Measurements from ENCODE around the gene TFPI2. TPM values are rescaled to one million over a fixed set of nuclear protein-coding genes. Genes with fewer than 3 reads are reported as not detected.

Gene TFPI2
- total RNA-seq, 2 experiments from 2014 or later = not detected

DNA sequence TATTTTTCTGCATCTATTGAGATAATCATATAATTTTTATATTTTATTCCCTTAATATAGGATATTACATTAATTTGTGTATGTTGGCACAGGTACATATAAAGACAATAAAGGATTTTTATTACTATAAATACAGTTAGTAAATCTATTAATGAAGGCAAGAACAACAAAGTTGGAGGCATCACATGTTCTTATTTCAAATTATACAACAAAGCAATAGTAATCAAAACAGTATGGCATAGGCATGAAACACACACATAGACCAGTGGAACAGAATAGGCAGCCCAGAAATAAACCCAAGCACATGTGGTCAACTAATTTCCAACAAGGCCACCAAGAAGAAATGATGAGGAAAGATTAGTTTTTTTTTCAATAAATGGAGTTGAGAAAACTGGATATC, 11.2 kb downstream of the TFPI2 start:
- no peak overlapping the region for H3K4me3 Mint-ChIP-seq
- H3K9me3 Mint-ChIP-seq (ENCODE audit: low read depth) = peaks cover 7% of the 10 kb centered on the region

DNA sequence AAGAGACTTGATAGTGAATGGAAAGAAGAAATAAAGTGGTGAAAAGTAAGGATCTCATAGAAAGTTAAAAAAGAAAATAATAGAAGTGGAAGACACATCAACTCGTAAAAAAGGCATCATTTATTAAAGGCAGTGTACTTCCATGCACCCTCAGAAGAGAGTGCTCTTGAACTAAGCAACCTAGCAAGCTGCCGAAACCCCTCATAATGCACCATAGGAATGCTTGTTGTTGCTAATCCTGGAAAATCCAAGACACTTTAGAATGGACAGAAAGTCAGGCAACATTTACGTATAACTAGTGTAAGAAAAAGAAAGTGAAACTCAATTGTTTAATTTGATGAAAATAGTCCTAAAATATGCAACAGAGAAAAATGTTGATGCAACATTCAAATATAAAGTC, 12.8 kb downstream of the TFPI2 start:
- ChIA-PET POLR2A (no interaction called here), CTCF (no interaction called here)
- no peak for ATAC-seq
- Mint-ChIP-seq H3K27ac (no peak overlapping the region), H3K36me3 (ENCODE audit: low read depth) (no peaks in the 10 kb centered on the region), H3K4me1 (no peaks in the 10 kb centered on the region), H3K4me3 (no peak overlapping the region), H3K9me3 (ENCODE audit: low read depth) (peaks cover 8% of the 10 kb centered on the region), H3K27me3 (no peaks in the 10 kb centered on the region)
- intact Hi-C loops (cut with DNase I, micrococcal nuclease) = no loop called here
- no peak for DNase-seq

More for the DNA sequence above, 11.2 kb downstream of the TFPI2 start:
- Mint-ChIP-seq H3K4me1 (no peaks in the 10 kb centered on the region), H3K27me3 (no peaks in the 10 kb centered on the region), H3K27ac (no peak overlapping the region), H3K36me3 (ENCODE audit: low read depth) (no peaks in the 10 kb centered on the region)
- CTCF ChIA-PET = no interaction called here
- no peak for ATAC-seq
- POLR2A ChIA-PET = no interaction called here
- intact Hi-C loops (cut with DNase I, micrococcal nuclease) = no loop called here
- DNase-seq = no peak

DNA sequence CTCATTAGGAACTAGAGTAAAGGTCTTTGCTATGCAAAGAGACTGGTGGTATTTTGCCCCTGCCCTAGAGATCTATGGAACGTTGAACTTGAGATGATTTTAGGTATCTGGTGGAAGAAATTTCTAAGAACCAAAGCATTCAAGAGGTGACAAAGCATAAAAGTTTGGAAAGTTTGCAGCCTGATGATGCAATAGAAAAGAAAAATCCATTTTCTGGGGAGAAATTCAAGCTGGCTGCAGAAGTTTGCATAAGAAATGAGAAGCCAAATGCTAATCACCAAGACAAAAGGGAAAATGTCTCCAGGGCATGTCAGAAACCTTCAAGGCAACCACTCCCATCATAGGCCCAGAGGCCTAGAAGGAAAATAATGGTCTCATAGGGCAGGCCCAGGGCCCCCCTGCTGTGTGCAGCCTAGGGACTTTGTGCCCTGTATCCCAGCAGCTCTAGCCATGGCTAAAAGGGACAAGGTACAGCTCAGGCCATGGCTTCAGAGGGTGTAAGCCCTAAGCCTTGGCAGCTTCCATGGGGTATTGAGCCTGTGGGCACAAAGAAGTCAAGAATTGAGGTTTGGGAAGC, 16.5 kb downstream of the TFPI2 start:
- no peaks in the 10 kb centered on the region for H3K4me1 Mint-ChIP-seq
- no peak overlapping the region for H3K27ac Mint-ChIP-seq
- DNase-seq = no peak
- no peak overlapping the region for H3K4me3 Mint-ChIP-seq
- intact Hi-C loops (cut with DNase I, micrococcal nuclease) = no loop called here
- ATAC-seq = no peak
- ChIA-PET CTCF (interaction anchor here (0.6 kb wide), 1 partner anchor 48 kb away, joined by 3 read pairs; the partner anchor contains the start of gene GNG11), POLR2A (no interaction called here)
- peaks cover 2% of the 10 kb centered on the region for H3K9me3 Mint-ChIP-seq (ENCODE audit: low read depth)
- H3K36me3 Mint-ChIP-seq (ENCODE audit: low read depth) = no peaks in the 10 kb centered on the region
- no peaks in the 10 kb centered on the region for H3K27me3 Mint-ChIP-seq

DNA sequence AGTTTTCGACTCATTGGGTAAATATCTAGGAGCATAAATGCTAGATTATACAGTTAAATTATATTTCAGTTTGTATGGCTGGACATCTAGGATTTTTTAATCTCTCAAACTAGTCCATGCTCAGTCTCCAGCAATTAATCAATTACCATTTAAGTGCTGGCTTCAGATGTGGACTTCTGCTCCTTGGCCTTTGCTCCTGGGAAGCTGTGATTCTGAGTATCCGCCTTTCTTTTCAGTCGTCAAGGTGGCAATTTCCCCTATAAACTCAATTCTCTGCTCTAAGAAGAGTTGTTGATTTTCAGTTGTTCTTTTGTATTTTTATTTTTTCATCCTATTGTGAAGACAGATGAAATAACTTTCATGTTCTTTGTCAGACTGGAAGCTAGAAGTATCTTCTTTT, 23.7 kb downstream of the TFPI2 start:
- no peak for DNase-seq
- CTCF ChIA-PET = no interaction called here
- Mint-ChIP-seq H3K4me3 (no peak overlapping the region), H3K27ac (no peak overlapping the region), H3K27me3 (no peaks in the 10 kb centered on the region), H3K36me3 (ENCODE audit: low read depth) (no peaks in the 10 kb centered on the region), H3K9me3 (ENCODE audit: low read depth) (no peaks in the 10 kb centered on the region), H3K4me1 (no peaks in the 10 kb centered on the region)
- ATAC-seq = no peak
- POLR2A ChIA-PET = no interaction called here
- intact Hi-C loops (cut with DNase I, micrococcal nuclease) = no loop called here

DNA sequence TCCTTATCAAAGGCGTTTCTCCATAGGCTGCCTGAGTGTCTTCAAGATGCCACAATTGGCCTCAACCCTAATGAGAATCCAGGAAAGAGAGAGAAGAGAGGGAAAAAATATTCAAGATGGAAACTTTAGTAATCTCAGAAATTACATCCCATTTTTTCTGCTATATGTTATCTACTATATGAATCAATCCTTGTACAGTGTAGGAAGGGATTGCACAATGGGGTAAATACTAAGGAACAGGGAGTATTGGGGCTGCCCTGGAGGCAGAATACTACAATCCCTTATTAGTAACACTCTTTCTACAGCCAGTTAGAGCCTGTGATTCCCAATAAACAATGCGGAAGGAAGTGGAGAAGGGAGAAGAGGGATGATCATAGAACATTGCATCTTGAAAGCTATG, 27.9 kb downstream of the TFPI2 start:
- DNase-seq (no peak), ATAC-seq (no peak)
- peaks cover 9% of the 10 kb centered on the region for H3K27me3 Mint-ChIP-seq
- no peak overlapping the region for H3K4me3 Mint-ChIP-seq
- no peak overlapping the region for H3K27ac Mint-ChIP-seq
- intact Hi-C loops (cut with DNase I, micrococcal nuclease) = no loop called here
- no peaks in the 10 kb centered on the region for H3K9me3 Mint-ChIP-seq (ENCODE audit: low read depth)
- H3K36me3 Mint-ChIP-seq (ENCODE audit: low read depth) = no peaks in the 10 kb centered on the region
- H3K4me1 Mint-ChIP-seq = no peaks in the 10 kb centered on the region
- CTCF ChIA-PET = interaction anchor here (0.7 kb wide), 1 partner anchor 40 kb away, joined by 3 read pairs; no protein-coding TSS in a partner anchor
- POLR2A ChIA-PET = no interaction called here

DNA sequence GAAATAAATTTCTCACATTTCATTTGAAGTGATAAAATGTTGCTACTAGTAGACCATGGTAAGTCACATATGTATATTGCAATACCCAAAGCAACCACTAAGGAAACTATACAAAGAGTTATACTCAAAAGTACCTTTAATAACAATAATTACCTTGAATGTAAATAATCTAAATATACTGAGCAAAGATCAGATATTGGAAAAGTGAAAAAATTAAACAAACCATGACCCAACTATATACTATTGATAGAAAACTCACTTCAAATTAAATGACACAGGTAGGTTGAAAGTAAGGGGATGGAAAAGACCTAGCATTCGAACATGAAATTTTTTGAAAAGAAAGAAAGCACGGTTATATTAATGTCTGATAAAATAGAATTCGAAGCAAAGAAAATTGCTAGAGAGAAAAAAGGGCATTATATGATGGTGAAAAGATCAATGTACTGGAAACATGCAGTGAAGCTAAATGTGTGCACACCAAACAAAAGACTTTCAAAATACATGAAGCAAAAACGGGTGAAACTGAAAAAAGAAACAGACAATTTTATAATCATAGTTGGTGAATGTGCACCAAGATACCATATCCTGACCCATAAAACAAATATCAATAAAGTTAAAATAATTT, 29.1 kb downstream of the TFPI2 start:
- H3K9me3 Mint-ChIP-seq (ENCODE audit: low read depth) = no peaks in the 10 kb centered on the region

DNA sequence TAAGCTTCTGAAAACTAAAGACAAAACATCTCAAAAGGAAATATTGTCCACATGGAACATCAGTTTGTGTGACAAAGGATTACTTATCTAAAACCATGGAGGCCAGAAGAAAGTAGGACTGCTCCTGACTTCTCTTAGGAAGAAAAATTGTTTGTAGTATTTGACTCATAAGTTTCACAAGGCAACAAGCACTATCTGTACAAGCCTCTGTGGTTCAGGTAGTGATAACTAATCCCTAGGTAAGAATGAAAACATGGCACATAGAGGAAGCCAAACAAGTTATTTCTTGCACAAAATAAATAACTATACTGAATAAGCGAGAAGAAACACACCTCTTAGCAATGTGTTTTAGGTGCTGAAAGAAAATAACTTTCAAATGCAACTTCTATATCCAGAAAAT, 30.3 kb downstream of the TFPI2 start:
- Mint-ChIP-seq H3K9me3 (ENCODE audit: low read depth) (no peaks in the 10 kb centered on the region), H3K36me3 (ENCODE audit: low read depth) (no peaks in the 10 kb centered on the region), H3K27me3 (peaks cover 12% of the 10 kb centered on the region), H3K4me1 (no peaks in the 10 kb centered on the region), H3K4me3 (no peak overlapping the region), H3K27ac (no peak overlapping the region)
- intact Hi-C loops (cut with DNase I, micrococcal nuclease) = no loop called here
- DNase-seq (no peak), ATAC-seq (no peak)
- ChIA-PET CTCF (no interaction called here), POLR2A (no interaction called here)

More for the DNA sequence above, 29.1 kb downstream of the TFPI2 start:
- Mint-ChIP-seq H3K27ac (no peak overlapping the region), H3K4me3 (no peak overlapping the region), H3K27me3 (peaks cover 12% of the 10 kb centered on the region), H3K36me3 (ENCODE audit: low read depth) (no peaks in the 10 kb centered on the region), H3K4me1 (no peaks in the 10 kb centered on the region)
- DNase-seq = no peak
- ChIA-PET POLR2A (no interaction called here), CTCF (interaction anchor here (0.6 kb wide), 1 partner anchor 29 kb away, joined by 3 read pairs; the partner anchor contains the start of gene TFPI2)
- no peak for ATAC-seq
- intact Hi-C loops (cut with DNase I, micrococcal nuclease) = no loop called here

DNA sequence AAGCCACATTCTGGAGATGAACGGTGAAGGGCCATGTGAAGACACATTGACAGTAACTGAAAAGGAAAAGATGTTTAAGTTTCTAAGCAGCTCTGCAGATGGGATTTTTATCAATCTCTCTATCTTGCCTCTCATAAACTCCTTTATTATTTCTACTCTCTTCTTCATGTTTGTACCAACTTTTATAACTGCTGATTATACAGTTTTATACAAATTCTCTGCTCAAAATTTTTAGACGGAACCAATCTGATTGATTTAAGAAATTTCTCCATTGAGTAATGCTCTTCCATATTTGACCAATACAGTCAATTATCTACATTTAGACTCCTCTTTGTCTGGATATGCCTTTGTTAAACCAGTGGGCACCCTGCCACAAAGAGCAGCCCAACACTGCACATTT, 31.7 kb downstream of the TFPI2 start:
- Mint-ChIP-seq H3K27ac (no peak overlapping the region), H3K27me3 (peaks cover 13% of the 10 kb centered on the region), H3K4me1 (no peaks in the 10 kb centered on the region), H3K36me3 (ENCODE audit: low read depth) (no peaks in the 10 kb centered on the region), H3K4me3 (no peak overlapping the region), H3K9me3 (ENCODE audit: low read depth) (peaks cover 3% of the 10 kb centered on the region)
- ATAC-seq (no peak), DNase-seq (no peak)
- intact Hi-C loops (cut with DNase I, micrococcal nuclease) = no loop called here
- POLR2A ChIA-PET = no interaction called here
- CTCF ChIA-PET = no interaction called here

DNA sequence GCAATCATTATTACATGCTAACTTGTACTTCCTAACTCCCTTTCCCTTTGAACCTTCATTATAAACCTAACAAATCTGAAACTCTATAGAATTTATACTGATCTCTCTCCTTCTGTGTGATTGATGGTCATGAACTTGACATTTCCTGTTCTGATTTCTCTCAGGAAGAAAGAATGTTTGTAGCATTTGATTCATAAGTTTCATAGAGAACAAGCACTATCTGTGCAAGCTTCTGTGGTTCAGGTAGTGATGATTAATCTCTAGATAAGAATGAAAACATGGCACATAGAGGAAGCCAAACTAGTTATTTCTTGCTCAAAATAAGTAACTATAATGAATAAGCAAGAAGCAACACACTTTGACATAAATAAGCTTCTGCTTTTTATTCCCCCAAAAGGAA, 34.2 kb downstream of the TFPI2 start:
- ATAC-seq (peak; percentile 65), DNase-seq (no peak)
- peaks cover 15% of the 10 kb centered on the region for H3K27me3 Mint-ChIP-seq
- no peaks in the 10 kb centered on the region for H3K4me1 Mint-ChIP-seq
- H3K27ac Mint-ChIP-seq = no peak overlapping the region
- ChIA-PET CTCF (no interaction called here), POLR2A (no interaction called here)
- H3K4me3 Mint-ChIP-seq = no peak overlapping the region
- intact Hi-C loops (cut with DNase I, micrococcal nuclease) = no loop called here
- peaks cover 3% of the 10 kb centered on the region for H3K9me3 Mint-ChIP-seq (ENCODE audit: low read depth)
- no peaks in the 10 kb centered on the region for H3K36me3 Mint-ChIP-seq (ENCODE audit: low read depth)

DNA sequence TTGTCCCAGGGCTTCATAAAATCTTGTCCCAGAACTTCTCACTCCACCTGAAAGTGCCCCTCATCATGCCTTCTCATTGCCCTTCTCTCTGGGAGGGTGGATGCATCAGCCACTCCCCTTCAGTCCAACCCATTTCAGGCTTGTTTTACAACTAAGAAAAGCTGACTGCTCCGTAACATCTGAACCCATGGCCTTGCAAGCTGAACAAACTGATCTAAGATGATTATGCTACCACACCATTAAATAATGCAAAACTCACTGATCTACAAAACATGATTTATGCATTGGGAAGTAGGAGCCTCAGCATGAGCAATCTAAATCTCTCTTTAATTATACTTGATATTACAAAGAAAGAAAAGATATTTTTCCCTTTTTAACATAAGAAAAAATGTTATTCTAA, 34.8 kb downstream of the TFPI2 start:
- H3K9me3 Mint-ChIP-seq (ENCODE audit: low read depth) = peaks cover 3% of the 10 kb centered on the region
- no peak for DNase-seq
- ChIA-PET CTCF (no interaction called here), POLR2A (no interaction called here)
- no peaks in the 10 kb centered on the region for H3K4me1 Mint-ChIP-seq
- no peak overlapping the region for H3K4me3 Mint-ChIP-seq
- H3K36me3 Mint-ChIP-seq (ENCODE audit: low read depth) = no peaks in the 10 kb centered on the region
- H3K27me3 Mint-ChIP-seq = peaks cover 17% of the 10 kb centered on the region
- no peak for ATAC-seq
- H3K27ac Mint-ChIP-seq = no peak overlapping the region
- intact Hi-C loops (cut with DNase I, micrococcal nuclease) = no loop called here

DNA sequence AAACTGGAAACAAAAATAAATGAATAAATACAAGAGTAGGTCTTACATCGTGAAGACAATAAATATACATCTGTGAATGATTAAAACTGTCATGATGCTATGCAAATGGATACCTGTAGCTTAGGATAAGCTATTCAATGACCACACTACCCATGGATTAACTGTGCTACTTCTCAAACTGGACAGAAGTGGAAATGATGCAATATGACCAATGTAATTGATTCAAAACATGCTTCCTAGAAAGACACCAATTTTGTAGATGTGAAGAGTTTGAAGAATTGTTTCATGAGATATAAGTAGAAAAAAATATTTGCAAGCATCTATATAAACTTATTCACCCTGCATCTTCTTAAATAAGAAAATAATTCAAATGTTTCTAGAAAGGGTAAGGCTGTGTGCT, 36.1 kb downstream of the TFPI2 start:
- Mint-ChIP-seq H3K27ac (no peak overlapping the region), H3K36me3 (ENCODE audit: low read depth) (no peaks in the 10 kb centered on the region), H3K4me1 (no peaks in the 10 kb centered on the region), H3K27me3 (peaks cover 15% of the 10 kb centered on the region), H3K9me3 (ENCODE audit: low read depth) (peaks cover 3% of the 10 kb centered on the region), H3K4me3 (no peak overlapping the region)
- ChIA-PET POLR2A (no interaction called here), CTCF (interaction anchor here (0.6 kb wide), 1 partner anchor 550 kb away, joined by 3 read pairs; no protein-coding TSS in a partner anchor)
- ATAC-seq = no peak
- no peak for DNase-seq
- intact Hi-C loops (cut with DNase I, micrococcal nuclease) = no loop called here

DNA sequence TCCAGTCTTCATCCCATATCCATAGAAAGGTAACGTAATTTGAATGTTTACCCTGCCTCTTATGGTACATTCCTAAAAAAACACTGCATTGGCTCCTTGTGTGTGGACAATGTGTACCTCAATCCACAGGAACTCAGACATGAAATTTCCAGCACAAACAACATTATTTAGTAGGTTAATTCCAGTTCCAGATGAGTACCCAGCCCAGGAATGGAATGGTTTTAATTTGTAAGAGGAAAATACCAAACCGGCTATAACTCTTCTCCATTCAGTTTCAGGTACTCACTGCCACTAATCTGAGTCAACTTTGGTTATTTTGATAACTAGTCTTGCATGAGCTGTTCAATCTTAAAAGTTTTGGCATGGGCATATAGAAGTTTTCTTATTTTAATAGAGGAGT, 39.0 kb downstream of the TFPI2 start:
- intact Hi-C loops (cut with DNase I, micrococcal nuclease) = no loop called here
- Mint-ChIP-seq H3K4me1 (no peaks in the 10 kb centered on the region), H3K27me3 (peaks cover 6% of the 10 kb centered on the region), H3K9me3 (ENCODE audit: low read depth) (peaks cover 3% of the 10 kb centered on the region), H3K27ac (no peak overlapping the region), H3K36me3 (ENCODE audit: low read depth) (no peaks in the 10 kb centered on the region), H3K4me3 (no peak overlapping the region)
- CTCF ChIA-PET = no interaction called here
- DNase-seq = no peak
- no peak for ATAC-seq
- POLR2A ChIA-PET = no interaction called here

Measured in activated CD4-positive, alpha-beta T cell treated with anti-CD3 and anti-CD28 coated beads for 36 hours (primary cell).